Panc1 (cell line): Measurements from ENCODE around the gene LRP4. TPM values are rescaled to one million over a fixed set of nuclear protein-coding genes. Genes with fewer than 3 reads are reported as not detected.

Source experiments
- ATAC-seq: fragments of 200-7000 bp; cut with Tn5 transposase; 2 replicates; pipeline ENCODE4 v1.9.1; 2020; ENCODE audit warnings: mild to moderate bottlenecking, moderate library complexity
- BruUV-seq: library from RNA; stranded (reverse); fragments of 400-500 nt; replicated peaks from 2 replicates; lab custom pipeline; 2021; lab: Mats Ljungman, UMichigan
- CTCF ChIA-PET: fragments of 300-600 bp; sonication (Branson Sonifier 250); formaldehyde crosslinking; loops from one replicate; lab custom pipeline; 2022; ENCODE audit warnings: antibody characterized with exemption; lab: Charles Lee
- POLR2A ChIA-PET: fragments of 300-600 bp; sonication (Branson Sonifier 250); formaldehyde crosslinking; loops from one replicate; lab custom pipeline; 2022; ENCODE audit warnings: antibody characterized with exemption; lab: Charles Lee
- DNase-seq: peaks from one replicate; pipeline ENCODE4 v3.0.0-alpha.2; 2010; ENCODE audit warnings: low read depth, low spot score
- H3K27ac ChIP-seq: 2 replicates; pipeline ENCODE4 v1.5.1; 2011; ENCODE audit warnings: mild to moderate bottlenecking, low read length, inconsistent platforms
- H3K27me3 ChIP-seq: fragments of 200-500 bp; sonication (Bioruptor generic); 2 replicates; pipeline ENCODE4 v1.6.0; 2014; ENCODE audit warnings: low read length, inconsistent platforms; ENCODE audit not compliant: control insufficient read depth, insufficient read depth
- H3K36me3 ChIP-seq: fragments of 200-500 bp; sonication (Bioruptor generic); 2 replicates; pipeline ENCODE4 v1.5.1; 2014; ENCODE audit warnings: inconsistent platforms, mild to moderate bottlenecking, low read length, moderate library complexity; ENCODE audit not compliant: control insufficient read depth, insufficient read depth
- H3K4me1 ChIP-seq: 2 replicates; pipeline ENCODE4 v1.5.1; 2011; ENCODE audit warnings: inconsistent platforms, mild to moderate bottlenecking, low read length, moderate library complexity; ENCODE audit not compliant: control insufficient read depth, insufficient read depth
- H3K4me3 ChIP-seq, 2 experiments: 2 replicates each; pipeline ENCODE4 v1.5.1; 2011 to 2012; ENCODE audit warnings: low read depth in 2 of 2, low read length in 2 of 2, mild to moderate bottlenecking in 2 of 2, inconsistent platforms in 1 of 2, moderate library complexity in 1 of 2
- H3K9me3 ChIP-seq: fragments of 200-500 bp; sonication (Bioruptor generic); 2 replicates; pipeline ENCODE4 v1.5.1; 2014; ENCODE audit warnings: low read depth, mild to moderate bottlenecking, inconsistent platforms, low read length, moderate library complexity; ENCODE audit not compliant: control insufficient read depth, insufficient read depth
- POLR2AphosphoS5 ChIP-seq: IDR thresholded peaks from 2 replicates; pipeline ENCODE4 v1.6.1; 2012; ENCODE audit warnings: mild to moderate bottlenecking, low read depth, low read length, moderate library complexity
- REST ChIP-seq, 2 experiments: IDR thresholded peaks; 2 replicates each; pipeline ENCODE4 v1.6.1; 2011 to 2012; ENCODE audit warnings: low read depth in 2 of 2, control low read depth in 1 of 2, low read length in 1 of 2, mild to moderate bottlenecking in 1 of 2, moderate library complexity in 1 of 2; ENCODE audit not compliant: insufficient read depth in 1 of 2
- SIN3A ChIP-seq: IDR thresholded peaks from 2 replicates; pipeline ENCODE4 v1.6.1; 2012; ENCODE audit warnings: low read depth, mild to moderate bottlenecking, low read length, moderate library complexity, borderline replicate concordance; ENCODE audit not compliant: insufficient read depth
- TCF7L2 ChIP-seq: IDR thresholded peaks from 2 replicates; pipeline ENCODE4 v1.6.1; 2011; ENCODE audit warnings: mild to moderate bottlenecking, low read depth, low read length, inconsistent platforms
- in situ Hi-C: cut with HindIII; loops from 2 replicates; pipeline ENCODE4 v1.10.0; 2016; ENCODE audit warnings: low sequenced_read_pairs, low pct_unique_long_range_greater_than_20kb
- intact Hi-C: fragments of 100-400 bp; cut with micrococcal nuclease; formaldehyde crosslinking; loops from one replicate; pipeline ENCODE4 v1.10.0; 2022; ENCODE audit not compliant: unreplicated experiment
- total RNA-seq: library from RNA; stranded (reverse); gene quantifications from one replicate; pipeline ENCODE4 v1.2.1, GENCODE V29; 2021; ENCODE audit not compliant: unreplicated experiment
- TF ChIP-seq, protein P1 (sequence below): fragments of 450-650 bp; IDR thresholded peaks from 2 replicates; pipeline ENCODE4 v1.5.1; 2017; ENCODE audit warnings: mild to moderate bottlenecking

Gene LRP4
- total RNA-seq, 1 experiment from 2014 or later = 11.7 TPM

DNA sequence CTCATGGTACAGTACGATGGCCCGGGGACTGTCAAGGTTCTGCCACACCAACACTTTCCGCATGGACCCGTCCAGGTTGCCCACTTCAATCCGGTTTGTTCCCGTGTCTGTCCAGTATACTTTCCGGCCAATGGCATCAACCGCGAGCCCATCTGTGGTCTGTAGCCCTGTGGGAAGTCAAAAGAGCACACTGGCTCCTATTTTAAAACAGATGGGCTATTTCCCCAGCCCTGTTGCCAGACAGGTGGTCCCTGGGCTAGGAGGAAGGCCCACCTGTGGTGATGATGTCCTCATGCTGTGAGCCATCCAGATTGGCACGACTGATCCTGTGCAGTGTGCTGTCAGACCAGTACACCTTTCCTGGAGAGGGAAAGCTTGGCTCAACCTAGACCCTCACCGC lies 41.9 kb downstream of the LRP4 start:
- H3K27me3 ChIP-seq = no peaks in the 10 kb centered on the region
- DNase-seq = no peak
- in situ Hi-C loops = no loop called here
- H3K36me3 ChIP-seq = no peaks in the 10 kb centered on the region
- BruUV-seq = no TSS peak
- H3K4me1 ChIP-seq = no peaks in the 10 kb centered on the region
- POLR2A ChIA-PET = no interaction called here
- no peak for ATAC-seq
- H3K9me3 ChIP-seq = no peaks in the 10 kb centered on the region
- CTCF ChIA-PET = interaction anchor here (0.5 kb wide), 1 partner anchor 479 kb away, joined by 3 read pairs; no protein-coding TSS in a partner anchor
- intact Hi-C loops = no loop called here
- H3K27ac ChIP-seq = no peak overlapping the region
- no peak overlapping the region for H3K4me3 ChIP-seq
- TF ChIP-seq POLR2AphosphoS5 (no peak), TCF7L2 (no peak), SIN3A (no peak), REST (IDR thresholded peaks at IDR 0.05; ENCODE audit: insufficient read depth in 1 of 2, low read depth in 2 of 2, low read length in 1 of 2) (no peak)
- TF ChIP-seq, protein P1, sequence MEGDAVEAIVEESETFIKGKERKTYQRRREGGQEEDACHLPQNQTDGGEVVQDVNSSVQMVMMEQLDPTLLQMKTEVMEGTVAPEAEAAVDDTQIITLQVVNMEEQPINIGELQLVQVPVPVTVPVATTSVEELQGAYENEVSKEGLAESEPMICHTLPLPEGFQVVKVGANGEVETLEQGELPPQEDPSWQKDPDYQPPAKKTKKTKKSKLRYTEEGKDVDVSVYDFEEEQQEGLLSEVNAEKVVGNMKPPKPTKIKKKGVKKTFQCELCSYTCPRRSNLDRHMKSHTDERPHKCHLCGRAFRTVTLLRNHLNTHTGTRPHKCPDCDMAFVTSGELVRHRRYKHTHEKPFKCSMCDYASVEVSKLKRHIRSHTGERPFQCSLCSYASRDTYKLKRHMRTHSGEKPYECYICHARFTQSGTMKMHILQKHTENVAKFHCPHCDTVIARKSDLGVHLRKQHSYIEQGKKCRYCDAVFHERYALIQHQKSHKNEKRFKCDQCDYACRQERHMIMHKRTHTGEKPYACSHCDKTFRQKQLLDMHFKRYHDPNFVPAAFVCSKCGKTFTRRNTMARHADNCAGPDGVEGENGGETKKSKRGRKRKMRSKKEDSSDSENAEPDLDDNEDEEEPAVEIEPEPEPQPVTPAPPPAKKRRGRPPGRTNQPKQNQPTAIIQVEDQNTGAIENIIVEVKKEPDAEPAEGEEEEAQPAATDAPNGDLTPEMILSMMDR = no peak

DNA sequence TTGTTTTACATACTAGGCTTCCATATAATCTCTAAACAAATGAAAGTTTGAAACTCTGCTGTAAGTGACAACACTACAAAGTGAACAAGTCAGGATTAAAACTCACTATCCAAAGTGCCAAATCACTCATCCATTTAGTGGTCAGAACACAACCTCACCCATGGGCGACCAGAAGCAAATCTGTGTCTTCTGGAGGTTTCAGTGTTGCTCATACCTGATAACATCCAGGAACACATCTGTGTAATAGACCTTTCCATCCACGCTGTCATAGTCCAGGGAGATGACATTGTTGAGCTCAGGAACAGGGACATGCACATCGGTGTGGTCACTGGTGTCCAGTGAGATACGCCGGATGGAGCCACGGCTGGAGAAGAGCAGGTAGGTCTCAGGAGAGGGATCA lies 43.8 kb downstream of the LRP4 start:
- no peaks in the 10 kb centered on the region for H3K9me3 ChIP-seq
- in situ Hi-C loops = no loop called here
- CTCF ChIA-PET = no interaction called here
- POLR2A ChIA-PET = no interaction called here
- BruUV-seq = TSS peak; percentile 29
- no peak overlapping the region for H3K4me3 ChIP-seq
- DNase-seq (no peak), ATAC-seq (no peak)
- H3K4me1 ChIP-seq = no peaks in the 10 kb centered on the region
- TF ChIP-seq, protein P1 = no peak
- TF ChIP-seq TCF7L2 (no peak), REST (IDR thresholded peaks at IDR 0.05; ENCODE audit: insufficient read depth in 1 of 2, low read depth in 2 of 2, low read length in 1 of 2) (no peak), SIN3A (no peak), POLR2AphosphoS5 (no peak)
- no peaks in the 10 kb centered on the region for H3K36me3 ChIP-seq
- no peaks in the 10 kb centered on the region for H3K27me3 ChIP-seq
- H3K27ac ChIP-seq = no peak overlapping the region
- intact Hi-C loops = no loop called here
